ENCODE measurements around the gene MAPKAPK5. TPM values are rescaled to one million over a fixed set of nuclear protein-coding genes. Genes with fewer than 3 reads are reported as not detected.
A peak's percentile ranks its signal among the peaks of the same experiment; 100 is the strongest.
"Not testable (repeated sequence)": the region's sequence is repeated elsewhere in the genome, so short reads cannot be mapped to it uniquely, and the experiment has no call there.

Gene MAPKAPK5
- total RNA-seq, 1 experiment from 2014 or later = 50.3 TPM

DNA sequence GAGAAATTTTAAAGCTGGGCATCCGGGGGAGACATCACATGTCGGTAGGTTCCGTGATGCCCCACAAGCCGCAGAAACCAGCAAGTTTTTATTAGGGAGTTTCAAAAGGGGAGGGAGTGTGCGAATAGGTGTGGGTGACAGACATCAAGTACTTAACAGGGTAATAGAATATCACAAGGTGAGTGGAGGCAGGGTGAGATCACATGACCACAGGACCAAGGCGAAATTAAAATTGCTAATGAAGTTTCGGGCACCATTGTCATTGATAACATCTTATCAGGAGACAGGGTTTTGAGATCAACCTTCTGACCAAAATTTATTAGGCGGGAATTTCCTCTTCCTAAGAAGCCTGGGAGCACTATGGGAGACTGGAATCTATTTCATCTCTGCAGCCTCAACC is 21.2 kb upstream of the MAPKAPK5 start:
- H3K27me3 ChIP-seq, DNase-seq: not testable (repeated sequence)
- peaks cover 14% of the 10 kb centered on the region for H3K4me1 ChIP-seq

GRCh38 chr12:111822886-111823285 is 19.1 kb upstream of the MAPKAPK5 start:
- Histone ChIP-seq H3K27me3 (no peaks in the 10 kb centered on the region), H3K27ac (no peak overlapping the region), H3K36me3 (no peaks in the 10 kb centered on the region), H3K4me3 (no peak overlapping the region), H3K4me1 (peaks cover 14% of the 10 kb centered on the region), H3K9me3 (replicated peaks) (no peaks in the 10 kb centered on the region; the same call in 1 of the 2 replicates)
- DNase-seq = no peak

More for the DNA sequence above, 21.2 kb upstream of the MAPKAPK5 start:
- not testable (repeated sequence) for H3K9me3 ChIP-seq (replicated peaks); H3K27ac ChIP-seq; H3K36me3 ChIP-seq; H3K4me3 ChIP-seq

GRCh38 chr12:111823891-111824290 is 18.1 kb upstream of the MAPKAPK5 start:
- no peaks in the 10 kb centered on the region for H3K27me3 ChIP-seq
- H3K9me3 ChIP-seq (replicated peaks) = no peaks in the 10 kb centered on the region; the same call in 1 of the 2 replicates
- H3K27ac ChIP-seq = no peak overlapping the region
- peaks cover 14% of the 10 kb centered on the region for H3K4me1 ChIP-seq
- no peak overlapping the region for H3K4me3 ChIP-seq
- H3K36me3 ChIP-seq = no peaks in the 10 kb centered on the region
- DNase-seq = peak in 1 of 2 experiments; percentile 10

DNA sequence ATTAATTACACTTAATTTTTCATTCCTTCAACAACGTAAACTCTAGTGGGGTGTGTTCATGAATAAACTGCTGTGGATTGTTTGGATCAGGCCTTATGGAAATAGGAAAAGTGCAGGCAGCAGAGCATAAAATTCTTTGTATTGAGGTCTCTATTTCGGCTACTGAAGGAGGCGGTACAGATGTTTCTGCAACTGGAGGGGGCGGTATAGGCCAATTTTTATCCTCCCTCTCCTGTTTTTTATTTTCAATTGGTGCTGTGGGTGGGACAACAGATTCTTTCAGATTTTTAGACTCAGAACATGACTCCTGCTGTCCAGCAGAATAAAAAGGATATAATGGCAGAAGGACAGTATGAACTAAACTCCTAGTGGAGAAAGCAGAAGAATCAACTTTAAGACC is 17.7 kb upstream of the MAPKAPK5 start:
- DNase-seq = peak in 1 of 2 experiments; percentile 35
- H3K27me3 ChIP-seq; H3K36me3 ChIP-seq; H3K4me3 ChIP-seq; H3K27ac ChIP-seq; H3K9me3 ChIP-seq (replicated peaks): not testable (repeated sequence)
- H3K4me1 ChIP-seq = peaks cover 12% of the 10 kb centered on the region

DNA sequence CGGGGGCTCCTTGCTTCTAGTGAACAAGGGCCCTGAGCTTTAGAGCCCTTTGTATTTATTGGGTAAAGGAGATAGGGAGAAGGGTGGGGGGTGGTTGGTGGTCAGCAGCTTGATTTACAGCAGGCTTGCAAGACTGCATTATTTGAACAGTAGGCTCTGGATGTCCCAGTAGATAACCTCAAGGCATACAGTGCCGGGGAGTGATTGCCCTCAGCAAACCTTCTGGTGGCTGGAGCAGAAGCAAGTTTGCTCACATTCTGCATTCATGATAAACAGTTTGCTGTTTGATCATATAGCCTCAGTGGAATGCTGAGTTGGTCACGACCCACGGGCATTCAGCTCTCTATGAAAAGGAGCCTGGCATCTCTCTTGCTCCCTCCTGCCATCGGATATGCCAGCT is 16.5 kb upstream of the MAPKAPK5 start:
- no peak overlapping the region for H3K4me3 ChIP-seq
- H3K36me3 ChIP-seq = no peaks in the 10 kb centered on the region
- H3K9me3 ChIP-seq (replicated peaks) = no peaks in the 10 kb centered on the region; the same call in 1 of the 2 replicates
- no peak overlapping the region for H3K27ac ChIP-seq
- H3K4me1 ChIP-seq = no peaks in the 10 kb centered on the region; the same call in 1 of the 2 replicates
- no peak for DNase-seq
- H3K27me3 ChIP-seq = no peaks in the 10 kb centered on the region

GRCh38 chr12:111826316-111826715 is 15.7 kb upstream of the MAPKAPK5 start:
- Histone ChIP-seq H3K4me3 (no peak overlapping the region), H3K36me3 (no peaks in the 10 kb centered on the region), H3K27ac (no peak overlapping the region), H3K27me3 (no peaks in the 10 kb centered on the region), H3K9me3 (replicated peaks) (no peaks in the 10 kb centered on the region; the same call in 1 of the 2 replicates), H3K4me1 (no peaks in the 10 kb centered on the region)
- no peak for DNase-seq

GRCh38 chr12:111826992-111827391 is 15.0 kb upstream of the MAPKAPK5 start:
- Histone ChIP-seq H3K27ac (no peak overlapping the region), H3K9me3 (replicated peaks) (no peaks in the 10 kb centered on the region), H3K4me3 (no peak overlapping the region), H3K27me3 (no peaks in the 10 kb centered on the region), H3K36me3 (no peaks in the 10 kb centered on the region), H3K4me1 (no peaks in the 10 kb centered on the region)
- DNase-seq = no peak

DNA sequence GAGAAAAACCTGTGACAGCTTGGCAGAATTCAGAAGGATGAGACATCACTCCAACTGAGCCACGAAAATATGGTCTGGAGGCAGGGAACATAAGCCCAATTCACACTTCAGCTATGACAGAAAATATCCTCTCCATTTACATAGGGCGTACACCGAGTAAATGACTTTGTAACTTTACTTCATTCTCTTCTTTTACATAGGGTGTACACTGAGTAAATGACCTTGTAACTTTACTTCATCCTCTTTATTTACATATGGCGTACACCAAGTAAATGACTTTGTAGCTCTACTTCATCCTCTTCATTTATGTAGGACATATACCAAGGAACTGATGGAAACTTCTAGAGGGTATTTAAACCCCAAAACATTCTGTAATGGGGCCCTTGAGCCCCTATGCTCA is 14.1 kb upstream of the MAPKAPK5 start:
- H3K9me3 ChIP-seq (replicated peaks) = no peaks in the 10 kb centered on the region
- DNase-seq = no peak
- no peak overlapping the region for H3K4me3 ChIP-seq
- no peak overlapping the region for H3K27ac ChIP-seq
- no peaks in the 10 kb centered on the region for H3K27me3 ChIP-seq
- no peaks in the 10 kb centered on the region for H3K36me3 ChIP-seq
- no peaks in the 10 kb centered on the region for H3K4me1 ChIP-seq

- Histone ChIP-seq H3K27ac (no peak overlapping the region), H3K4me3 (no peak overlapping the region), H3K9me3 (replicated peaks) (no peaks in the 10 kb centered on the region), H3K36me3 (no peaks in the 10 kb centered on the region), H3K27me3 (no peaks in the 10 kb centered on the region), H3K4me1 (no peaks in the 10 kb centered on the region)
- DNase-seq = no peak
Observed at GRCh38 chr12:111828338-111828979, 13.6 kb upstream of the MAPKAPK5 start.

- H3K36me3 ChIP-seq; DNase-seq; H3K27ac ChIP-seq; H3K27me3 ChIP-seq; H3K4me1 ChIP-seq; H3K9me3 ChIP-seq (replicated peaks); H3K4me3 ChIP-seq: not testable (repeated sequence)
Observed at GRCh38 chr12:111829635-111830034, 12.4 kb upstream of the MAPKAPK5 start.

DNA sequence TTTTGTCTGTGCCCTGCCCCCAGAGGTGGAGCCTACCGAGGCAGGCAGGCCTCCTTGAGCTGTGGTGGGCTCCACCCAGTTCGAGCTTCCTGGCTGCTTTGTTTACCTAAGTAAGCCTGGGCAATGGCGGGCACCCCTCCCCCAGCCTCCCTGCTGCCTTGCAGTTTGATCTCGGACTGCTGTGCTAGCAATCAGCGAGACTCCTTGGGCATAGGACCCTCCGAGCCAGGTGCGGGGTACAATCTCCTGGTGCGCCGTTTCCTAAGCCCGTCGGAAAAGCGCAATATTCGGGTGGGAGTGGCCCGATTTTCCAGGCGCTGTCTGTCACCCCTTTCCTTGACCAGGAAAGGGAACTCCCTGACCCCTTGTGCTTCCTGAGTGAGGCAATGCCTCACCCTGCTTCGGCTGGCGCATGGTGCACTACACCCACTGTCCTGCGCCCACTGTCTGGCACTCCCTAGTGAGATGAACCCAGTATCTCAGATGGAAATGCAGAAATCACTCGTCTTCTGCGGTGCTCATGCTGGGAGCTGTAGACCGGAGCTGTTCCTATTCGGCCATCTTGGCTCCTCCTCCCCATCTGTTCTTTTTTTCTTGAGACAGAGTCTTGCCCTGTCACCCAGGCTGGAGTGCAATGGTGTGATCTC is 7.2 kb upstream of the MAPKAPK5 start:
- H3K9me3 ChIP-seq (replicated peaks); DNase-seq; H3K27ac ChIP-seq; H3K4me3 ChIP-seq; H3K27me3 ChIP-seq; H3K36me3 ChIP-seq; H3K4me1 ChIP-seq: not testable (repeated sequence)

DNA sequence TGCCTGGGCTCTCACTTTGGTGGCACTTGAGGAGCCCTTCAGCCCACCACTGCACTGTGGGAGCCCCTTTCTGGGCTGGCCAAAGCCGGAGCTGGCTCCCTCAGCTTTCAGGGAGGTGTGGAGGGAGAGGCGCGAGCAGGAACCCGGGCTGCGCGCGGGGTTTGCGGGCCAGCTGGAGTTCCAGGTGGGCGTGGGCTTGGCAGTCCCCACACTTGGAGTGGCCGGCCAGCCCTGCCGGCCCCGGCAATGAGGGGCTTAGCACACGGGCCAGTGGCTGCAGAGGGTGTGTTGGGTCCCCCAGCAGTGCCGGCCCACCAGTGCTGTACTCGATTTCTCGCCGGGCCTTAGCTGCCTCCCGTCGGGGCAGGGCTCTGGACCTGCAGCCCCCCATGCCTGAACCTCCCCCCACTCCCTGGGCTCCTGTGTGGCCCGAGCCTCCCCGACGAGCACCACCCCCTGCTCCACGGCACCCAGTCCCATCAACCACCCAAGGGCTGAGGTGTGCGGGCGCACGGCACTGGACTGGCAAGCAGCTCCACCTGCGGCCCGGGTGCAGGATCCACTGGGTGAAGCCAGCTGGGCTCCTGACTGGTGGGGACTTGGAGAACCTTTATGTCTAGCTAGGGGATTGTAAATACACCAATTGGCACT is 6.4 kb upstream of the MAPKAPK5 start:
- H3K27ac ChIP-seq; H3K9me3 ChIP-seq (replicated peaks); H3K36me3 ChIP-seq; H3K27me3 ChIP-seq; H3K4me1 ChIP-seq; DNase-seq; H3K4me3 ChIP-seq: not testable (repeated sequence)

DNA sequence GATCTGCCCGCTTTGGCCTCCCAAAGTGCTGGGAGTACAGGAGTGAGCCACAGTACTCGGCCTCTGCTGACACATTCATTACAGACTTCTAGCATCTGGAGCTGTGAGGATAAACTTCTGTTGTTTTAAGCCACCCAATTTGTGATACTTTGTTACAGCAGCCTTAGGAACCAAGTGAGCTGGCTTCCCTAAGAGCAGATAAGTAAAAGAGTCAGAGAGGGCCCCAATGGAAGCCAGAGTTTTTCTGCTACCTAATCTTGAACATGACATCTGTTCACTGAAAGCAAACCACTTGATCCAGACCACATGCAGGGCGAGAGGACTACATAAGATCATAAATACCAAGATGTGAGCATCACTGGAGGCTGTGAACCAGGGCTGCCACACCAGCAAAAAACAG is 3.7 kb upstream of the MAPKAPK5 start:
- Histone ChIP-seq H3K4me1 (peaks cover under 1% of the 10 kb centered on the region), H3K4me3 (no peak overlapping the region), H3K27ac (no peak overlapping the region), H3K9me3 (replicated peaks) (no peaks in the 10 kb centered on the region), H3K27me3 (no peaks in the 10 kb centered on the region), H3K36me3 (no peaks in the 10 kb centered on the region)
- no peak for DNase-seq

DNA sequence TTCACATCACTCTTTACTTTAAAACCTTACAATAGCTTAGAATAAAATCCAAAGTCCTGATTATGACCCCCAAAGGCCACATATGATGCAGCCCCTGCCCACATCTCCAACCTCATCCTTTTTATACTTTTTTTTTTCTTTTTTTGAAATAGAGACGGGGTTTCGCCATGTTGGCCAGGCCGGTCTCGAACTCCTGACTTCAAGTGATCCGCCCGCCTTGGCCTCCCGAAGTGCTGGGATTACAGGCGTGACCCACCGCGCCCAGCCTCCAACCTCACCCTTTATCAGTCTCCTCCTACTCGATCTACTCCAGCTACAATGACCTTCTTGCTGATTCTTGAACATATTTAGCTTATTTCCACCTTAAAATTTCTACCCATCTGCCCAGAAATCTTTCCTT is 1.2 kb upstream of the MAPKAPK5 start:
- no peak for DNase-seq
- Histone ChIP-seq H3K27ac (peak overlapping the region; percentile 80; the same call in 1 of the 2 replicates), H3K4me3 (peak overlapping the region; percentile 87), H3K27me3 (no peaks in the 10 kb centered on the region), H3K4me1 (peaks cover 2% of the 10 kb centered on the region), H3K36me3 (peaks cover 6% of the 10 kb centered on the region; the same call in 1 of the 2 replicates), H3K9me3 (replicated peaks) (no peaks in the 10 kb centered on the region)

GRCh38 chr12:111841236-111841749 is 735 bp upstream of the MAPKAPK5 start:
- Histone ChIP-seq H3K27me3 (no peaks in the 10 kb centered on the region), H3K4me1 (peaks cover 2% of the 10 kb centered on the region), H3K9me3 (replicated peaks) (no peaks in the 10 kb centered on the region), H3K4me3 (peak overlapping the region; percentile 87), H3K27ac (peak overlapping the region; percentile 80), H3K36me3 (peaks cover 8% of the 10 kb centered on the region; the same call in 1 of the 2 replicates)
- DNase-seq = peak in 1 of 2 experiments; percentile 7
